Non-pigmented ciliary epithelial cell (primary cell): Measurements from ENCODE around the gene BTN1A1.
"Not testable (repeated sequence)": the region's sequence is repeated elsewhere in the genome, so short reads cannot be mapped to it uniquely, and the experiment has no call there.

ENCODE experiments used
- DNase-seq: peaks from one replicate; pipeline ENCODE4 v3.0.0-alpha.2; 2010; ENCODE audit warnings: low read depth

BTN1A1 gene

DNA sequence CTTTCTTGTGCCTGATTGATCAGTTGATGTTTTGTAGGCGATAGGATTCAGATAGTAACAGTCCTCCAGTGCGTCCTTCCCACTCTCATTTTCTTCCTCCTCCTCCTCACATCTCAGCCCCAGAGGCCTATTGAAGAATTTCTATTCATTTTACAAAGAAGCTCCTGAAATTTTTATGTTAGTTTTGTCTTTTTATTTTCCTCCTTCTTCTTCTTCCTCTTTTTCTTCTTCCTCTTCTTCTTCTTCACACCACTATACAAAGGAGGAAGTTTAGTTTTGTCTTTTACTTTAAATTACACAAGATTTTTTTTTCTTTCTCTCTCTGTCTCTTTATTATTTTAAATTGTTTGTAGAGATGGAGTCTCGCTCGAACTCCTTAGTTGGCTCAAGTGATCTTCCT, 23.2 kb upstream of the BTN1A1 start:
- DNase-seq: no peak

DNA sequence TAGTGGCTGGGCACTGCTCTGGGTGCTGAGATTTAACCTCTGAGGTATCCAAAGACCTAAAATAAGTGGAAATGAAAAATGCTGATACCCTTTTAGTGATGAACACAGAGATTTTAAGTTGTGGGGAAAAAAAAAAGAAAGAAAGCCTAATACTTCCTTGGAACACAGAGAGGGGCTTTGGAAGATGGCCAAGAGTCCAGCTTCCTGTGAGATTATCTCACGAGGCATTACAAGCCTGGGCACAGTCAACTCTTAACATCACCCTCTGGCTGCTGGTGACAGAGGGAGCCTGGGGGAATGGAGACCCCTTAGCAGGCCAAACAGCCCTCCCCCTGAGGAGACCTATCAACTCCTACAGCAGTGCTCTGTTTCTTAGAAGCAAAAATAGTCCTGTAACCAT, 22.7 kb upstream of the BTN1A1 start:
- DNase-seq: no peak

- DNase-seq: no peak
Observed at GRCh38 chr6:26478100-26478984, 21.8 kb upstream of the BTN1A1 start.

- DNase-seq: no peak
Observed at GRCh38 chr6:26478985-26479278, 21.2 kb upstream of the BTN1A1 start.

- no peak for DNase-seq
Observed at GRCh38 chr6:26482338-26482737, 17.8 kb upstream of the BTN1A1 start.

DNA sequence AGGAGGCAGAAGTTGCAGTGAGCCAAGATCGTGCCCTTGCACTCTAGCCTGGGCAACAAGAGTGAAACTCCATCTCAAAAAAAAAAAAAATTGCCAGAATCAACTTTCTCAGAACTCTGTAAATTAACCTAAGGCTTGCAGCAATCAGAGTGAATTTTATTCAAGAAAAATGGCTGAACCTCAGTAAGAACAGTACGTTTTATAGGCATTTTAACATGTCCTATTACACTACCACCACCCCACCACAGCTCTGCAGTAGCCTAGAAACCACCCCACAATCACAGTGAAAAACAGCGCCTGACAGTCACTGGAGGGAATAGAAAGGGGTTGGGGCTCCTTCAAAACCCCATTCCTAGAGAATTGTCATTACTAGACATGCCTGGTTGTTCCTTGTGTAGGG, 16.4 kb upstream of the BTN1A1 start:
- DNase-seq: no peak

DNA sequence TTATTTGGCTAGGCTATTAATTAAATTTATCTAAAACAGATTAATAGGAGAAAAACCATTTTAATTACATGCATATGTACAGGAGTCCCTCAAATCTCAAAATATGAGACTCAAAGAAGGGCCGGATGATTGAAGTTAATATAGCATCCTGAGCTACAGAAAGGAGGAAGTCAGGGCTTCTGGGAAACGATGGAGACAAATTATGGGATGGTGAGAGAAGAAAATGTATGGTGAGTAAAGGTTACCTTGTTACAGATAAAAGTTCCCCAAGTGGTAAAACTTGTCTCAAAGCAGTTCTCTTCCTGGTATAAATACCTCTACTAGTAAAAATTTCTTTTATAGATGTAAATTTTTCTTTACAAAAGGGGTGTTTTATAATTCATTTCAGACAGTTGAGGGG, 15.9 kb upstream of the BTN1A1 start:
- no peak for DNase-seq

DNA sequence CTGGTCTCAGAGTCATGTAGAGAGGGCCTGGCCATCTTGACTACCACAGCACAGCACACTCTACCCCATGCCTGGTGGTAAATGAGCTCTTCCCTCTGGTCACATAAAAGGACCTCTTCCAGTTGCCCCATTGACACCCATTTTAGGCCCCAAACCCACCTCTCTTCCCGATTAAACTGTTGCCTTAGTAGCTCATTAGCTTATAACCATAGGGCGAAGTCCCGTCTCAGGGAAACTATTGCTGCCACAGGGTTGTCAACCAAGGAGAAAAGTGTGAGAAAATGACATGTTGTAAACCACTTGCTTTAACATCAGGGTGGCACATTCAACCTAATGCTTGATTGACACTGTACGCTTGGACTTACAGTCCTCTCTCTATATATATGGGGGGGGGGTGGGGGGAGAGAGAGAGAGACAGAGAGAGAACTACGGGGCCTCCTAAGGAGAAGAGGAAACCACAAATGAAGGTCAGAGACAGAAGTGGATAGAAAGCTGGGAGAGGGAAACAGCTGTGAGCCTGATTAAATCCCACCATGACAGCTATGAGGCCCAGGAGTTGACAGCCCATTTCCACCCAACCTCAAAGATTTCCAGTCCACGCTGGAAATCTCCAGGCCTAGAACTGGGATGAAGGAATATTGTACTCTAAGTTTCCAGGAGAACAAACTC, 14.9 kb upstream of the BTN1A1 start:
- DNase-seq: no peak

- no peak for DNase-seq
Observed at GRCh38 chr6:26486358-26486757, 13.7 kb upstream of the BTN1A1 start.

GRCh38 chr6:26487466-26487865, 12.6 kb upstream of the BTN1A1 start:
- no peak for DNase-seq

GRCh38 chr6:26489996-26490964, 9.8 kb upstream of the BTN1A1 start:
- DNase-seq: no peak

DNA sequence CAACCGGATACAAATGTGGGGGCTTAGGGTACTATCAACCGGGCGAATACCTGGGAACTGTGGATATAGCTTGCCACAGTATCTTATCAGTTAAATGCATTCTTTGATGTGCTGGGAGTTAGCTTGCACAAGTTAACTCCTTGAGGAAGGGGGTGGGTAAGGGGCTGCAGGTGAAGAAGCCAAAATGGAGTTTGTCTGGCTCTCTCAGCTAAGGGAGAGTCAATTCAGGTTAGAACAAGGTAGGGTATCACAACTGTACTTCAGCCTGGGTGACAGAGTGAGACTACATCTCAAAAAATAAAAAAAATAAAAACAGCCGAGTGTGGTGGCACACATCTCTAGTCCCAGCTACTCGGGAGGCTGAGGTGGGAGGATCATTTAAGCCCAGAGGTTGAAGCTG, 8.5 kb upstream of the BTN1A1 start:
- DNase-seq: no peak

GRCh38 chr6:26493258-26493657, 6.8 kb upstream of the BTN1A1 start:
- no peak for DNase-seq

- no peak for DNase-seq
Observed at GRCh38 chr6:26494117-26494516, 6.0 kb upstream of the BTN1A1 start.

DNA sequence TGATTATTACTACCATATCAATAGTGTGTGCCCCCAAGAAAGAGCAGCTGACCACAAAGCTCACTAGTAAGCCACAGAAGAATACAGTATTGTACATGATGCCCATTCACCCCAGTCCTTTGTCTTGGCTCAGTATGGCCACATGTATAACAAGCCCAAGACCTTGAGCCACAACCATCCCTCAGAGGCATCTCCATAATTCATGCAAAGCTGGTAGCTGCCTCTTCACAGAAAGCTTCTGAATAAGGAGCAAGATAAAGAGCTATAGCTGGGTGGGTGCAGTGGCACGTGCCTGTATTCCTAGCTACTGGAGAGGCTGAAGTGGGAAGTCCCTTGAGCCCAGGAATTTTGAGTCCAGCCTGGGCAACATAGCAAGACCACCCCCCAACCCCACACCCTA, 4.8 kb upstream of the BTN1A1 start:
- no peak for DNase-seq

DNA sequence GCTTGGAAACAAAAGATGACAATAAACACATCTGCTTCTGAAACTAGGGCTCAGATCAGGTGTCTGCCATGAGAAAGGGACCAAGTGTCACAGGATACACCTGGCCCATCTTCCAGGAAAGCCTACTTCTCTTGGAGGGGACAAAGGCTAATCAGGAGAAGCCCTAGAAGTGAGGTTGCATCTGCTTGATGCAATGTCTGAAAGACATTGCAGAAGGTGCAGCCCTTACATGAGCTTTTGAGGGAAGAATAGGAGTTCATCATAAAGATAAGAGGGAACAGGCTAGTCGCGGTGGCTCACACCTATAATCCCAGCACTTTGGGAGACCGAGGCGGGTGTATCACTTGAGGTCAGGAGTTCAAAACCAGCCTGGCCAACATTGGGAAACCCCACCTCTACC, 2.5 kb upstream of the BTN1A1 start:
- no peak for DNase-seq

DNA sequence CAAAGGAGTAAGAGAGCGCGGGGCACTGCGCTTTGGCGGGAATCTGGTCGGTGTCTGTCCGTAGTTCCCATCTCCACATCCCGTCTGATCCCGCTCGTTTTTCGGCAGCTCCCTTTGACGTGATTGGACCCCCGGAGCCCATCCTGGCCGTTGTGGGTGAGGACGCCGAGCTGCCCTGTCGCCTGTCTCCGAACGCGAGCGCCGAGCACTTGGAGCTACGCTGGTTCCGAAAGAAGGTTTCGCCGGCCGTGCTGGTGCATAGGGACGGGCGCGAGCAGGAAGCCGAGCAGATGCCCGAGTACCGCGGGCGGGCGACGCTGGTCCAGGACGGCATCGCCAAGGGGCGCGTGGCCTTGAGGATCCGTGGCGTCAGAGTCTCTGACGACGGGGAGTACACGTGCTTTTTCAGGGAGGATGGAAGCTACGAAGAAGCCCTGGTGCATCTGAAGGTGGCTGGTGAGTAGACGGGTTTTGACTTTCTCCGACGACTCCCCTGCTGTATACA, 1.4 kb downstream of the BTN1A1 start:
- no peak for DNase-seq

DNA sequence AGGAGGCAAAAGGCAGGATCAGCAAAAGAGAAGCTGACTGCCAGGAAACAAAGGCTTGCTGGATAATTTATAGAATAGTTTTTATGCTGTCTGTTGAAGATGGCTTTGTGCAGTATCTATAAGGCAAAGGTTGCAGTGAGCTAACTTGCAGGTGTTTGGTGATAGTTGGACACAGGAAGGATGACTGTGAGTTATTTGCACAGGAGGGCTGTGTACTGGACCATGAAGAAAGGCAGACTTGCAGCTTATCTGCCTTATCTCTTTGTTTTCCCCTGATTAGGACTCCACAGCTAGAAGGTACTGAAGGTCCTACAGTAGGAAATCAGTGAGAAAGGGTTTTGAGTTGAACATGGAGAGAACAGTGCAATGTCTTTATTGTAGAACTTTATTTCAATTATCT, 2.1 kb downstream of the BTN1A1 start:
- DNase-seq: no peak

- no peak for DNase-seq
Observed at GRCh38 chr6:26502626-26503025, 2.5 kb downstream of the BTN1A1 start.

DNA sequence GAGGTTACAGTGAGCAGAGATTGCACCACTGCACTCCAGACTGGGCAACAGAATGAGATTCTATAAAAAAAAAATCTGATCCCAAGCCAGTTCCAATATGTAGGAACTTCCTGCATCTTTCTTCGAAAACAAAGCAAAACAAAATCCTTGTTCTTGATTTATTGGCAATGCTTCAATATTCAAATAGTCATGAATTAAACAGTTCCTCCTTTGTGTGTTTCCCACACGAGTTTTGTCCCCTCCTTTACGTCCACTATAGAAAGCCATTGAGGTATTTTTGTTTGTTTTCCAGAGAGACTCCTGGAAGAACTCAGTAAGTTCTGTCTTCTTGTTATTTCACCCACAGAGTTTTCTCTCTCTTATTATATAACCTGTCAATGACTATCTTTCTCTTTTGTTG, 7.6 kb downstream of the BTN1A1 start:
- DNase-seq: no peak

DNA sequence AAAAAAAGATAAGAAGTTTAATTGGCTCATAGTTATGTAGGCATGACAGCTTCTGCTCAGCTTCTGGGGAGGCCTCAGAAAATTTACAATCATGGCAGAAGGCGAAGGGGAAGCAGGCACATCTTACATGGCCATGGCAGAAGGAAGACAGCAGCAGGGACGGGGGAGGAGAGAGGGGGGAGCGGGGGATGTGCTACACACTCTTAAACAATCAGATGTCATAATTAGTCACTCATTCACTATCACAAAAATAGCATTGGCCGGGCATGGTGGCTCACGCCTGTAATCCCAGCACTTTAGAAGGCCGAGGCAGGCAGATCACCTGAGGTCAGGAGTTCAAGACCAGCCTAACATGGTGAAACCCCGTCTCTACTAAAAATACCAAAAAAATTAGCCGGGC, 10.9 kb downstream of the BTN1A1 start:
- not testable (repeated sequence) for DNase-seq

GRCh38 chr6:26514984-26515383, 14.9 kb downstream of the BTN1A1 start:
- no peak for DNase-seq
